GM12878 (cell line): ENCODE data around the gene NR6A1. TPM values are rescaled to one million over a fixed set of nuclear protein-coding genes. Genes with fewer than 3 reads are reported as not detected.

ENCODE experiments used
- ATAC-seq: fragments of 200-7000 bp; cut with Tn5 transposase; 3 replicates; pipeline ENCODE4 v1.9.1; 2020; ENCODE audit warnings: mild to moderate bottlenecking, moderate library complexity
- BruUV-seq: library from RNA; stranded (reverse); fragments of 400-500 nt; replicated peaks from 2 replicates; lab custom pipeline; 2021; lab: Mats Ljungman, UMichigan
- CTCF ChIA-PET: fragments of 300-600 bp; sonication (Branson Sonifier 250); formaldehyde crosslinking; extraction: SDS; loops from one replicate; lab custom pipeline; 2021; ENCODE audit warnings: inconsistent platforms; lab: Yijun Ruan, JAX
- POLR2A ChIA-PET: fragments of 350-600 bp; formaldehyde crosslinking; extraction: SDS; loops from one replicate; lab custom pipeline; 2021; ENCODE audit warnings: inconsistent platforms; lab: Charles Lee
- RAD21 ChIA-PET: fragments of 300-600 bp; sonication (Branson Sonifier 250); formaldehyde crosslinking; loops from one replicate; lab custom pipeline; 2023; ENCODE audit warnings: antibody characterized with exemption; ENCODE audit not compliant: unreplicated experiment; lab: Charles Lee
- SMC1A ChIA-PET: fragments of 300-600 bp; sonication (Branson Sonifier 250); formaldehyde crosslinking; loops from one replicate; lab custom pipeline; 2023; ENCODE audit not compliant: unreplicated experiment, uncharacterized antibody; lab: Charles Lee
- DNase-seq: peaks from one replicate; pipeline ENCODE4 v3.0.0-alpha.2; 2011; ENCODE audit warnings: low read depth, low spot score
- FAIRE-seq: peaks from 3 replicates; lab custom pipeline; 2011; peaks lifted over from hg19 to GRCh38; lab: Jason Lieb, UNC
- H2AFZ ChIP-seq: 2 replicates; pipeline ENCODE4 v1.6.0; 2011; ENCODE audit warnings: low read depth, low read length, control low read depth; ENCODE audit not compliant: control insufficient read depth
- H3K27ac ChIP-seq: 2 replicates; pipeline ENCODE4 v1.5.1; 2011; ENCODE audit warnings: control low read depth; ENCODE audit not compliant: control insufficient read depth, insufficient read depth
- H3K27me3 ChIP-seq, 2 experiments: replicated peaks in 1 of 2; 2 replicates each; pipeline versions ENCODE4 v1.6.0 to v1.6.1; 2011; ENCODE audit warnings: low read length in 1 of 2; ENCODE audit not compliant: control insufficient read depth in 2 of 2, insufficient read depth in 2 of 2
- H3K36me3 ChIP-seq, 2 experiments: 2 replicates each; pipeline ENCODE4 v1.5.1; 2011; ENCODE audit warnings: low read length in 1 of 2; ENCODE audit not compliant: control insufficient read depth in 2 of 2, insufficient read depth in 2 of 2
- H3K4me1 ChIP-seq: 2 replicates; pipeline ENCODE4 v1.6.1; 2011; ENCODE audit warnings: mild to moderate bottlenecking, low read length, moderate library complexity, mixed read lengths; ENCODE audit not compliant: control insufficient read depth, insufficient read depth
- H3K4me2 ChIP-seq: 2 replicates; pipeline ENCODE4 v1.6.0; 2011; ENCODE audit warnings: control low read depth; ENCODE audit not compliant: control insufficient read depth, insufficient read depth
- H3K4me3 ChIP-seq: fragments of 200-600 bp; sonication (generic); 2 replicates; pipeline ENCODE4 v1.5.1; 2016
- H3K79me2 ChIP-seq: 2 replicates; pipeline ENCODE4 v1.6.0; 2011; ENCODE audit warnings: low read length; ENCODE audit not compliant: control insufficient read depth, insufficient read depth
- H3K9ac ChIP-seq: 2 replicates; pipeline ENCODE4 v1.8.0; 2011; ENCODE audit warnings: low read length, control low read depth, mixed read lengths; ENCODE audit not compliant: control insufficient read depth, insufficient read depth
- H3K9me3 ChIP-seq: replicated peaks from 3 replicates; pipeline ENCODE4 v1.5.1; 2011; ENCODE audit warnings: mild to moderate bottlenecking, low read length; ENCODE audit not compliant: control insufficient read depth, insufficient read depth
- H4K20me1 ChIP-seq: 2 replicates; pipeline ENCODE4 v1.6.0; 2011; ENCODE audit not compliant: control insufficient read depth, insufficient read depth
- ASH2L ChIP-seq: fragments of 300-600, 200-600 bp; sonication (generic); IDR thresholded peaks from 2 replicates; pipeline ENCODE4 v1.6.1; 2017; ENCODE audit warnings: low read depth, mild to moderate bottlenecking, borderline replicate concordance
- ELK1 ChIP-seq: IDR thresholded peaks from 2 replicates; pipeline ENCODE4 v1.6.1; 2012; ENCODE audit warnings: low read depth, low read length, improper control_type of control experiment
- FOS ChIP-seq: IDR thresholded peaks from 3 replicates; pipeline ENCODE4 v1.6.1; 2011; ENCODE audit warnings: borderline replicate concordance; ENCODE audit not compliant: insufficient read length; ENCODE audit errors: extremely low read depth
- GABPA ChIP-seq: IDR thresholded peaks from 2 replicates; pipeline ENCODE4 v1.6.1; 2014; ENCODE audit warnings: antibody characterized with exemption, low read depth, mild to moderate bottlenecking, inconsistent platforms
- KAT2A ChIP-seq: conservative IDR thresholded peaks from 2 replicates; pipeline ENCODE4 v1.6.1; 2011; ENCODE audit warnings: low read depth, low read length; ENCODE audit not compliant: control insufficient read depth
- MEF2B ChIP-seq: fragments of 450-650 bp; IDR thresholded peaks from 2 replicates; pipeline ENCODE4 v1.6.1; 2018; ENCODE audit warnings: mild to moderate bottlenecking, moderate library complexity; ENCODE audit not compliant: partially characterized antibody, poor library complexity, severe bottlenecking
- NKRF ChIP-seq: fragments of 450-650 bp; conservative IDR thresholded peaks from 2 replicates; pipeline ENCODE4 v1.6.1; 2017; ENCODE audit warnings: mild to moderate bottlenecking, moderate library complexity
- NR2C2 ChIP-seq: IDR thresholded peaks from 2 replicates; pipeline ENCODE4 v1.6.1; 2011; ENCODE audit warnings: borderline replicate concordance, low read depth; ENCODE audit not compliant: control insufficient read depth, insufficient read length
- SUPT20H ChIP-seq: IDR thresholded peaks from 2 replicates; pipeline ENCODE4 v1.6.1; 2011; ENCODE audit warnings: low read depth, mild to moderate bottlenecking, low read length, moderate library complexity, borderline replicate concordance; ENCODE audit not compliant: control insufficient read depth
- SUZ12 ChIP-seq: fragments of 200-600 bp; sonication (generic); IDR thresholded peaks from one replicate; pipeline ENCODE4 v1.6.1; 2018; ENCODE audit warnings: antibody characterized with exemption, mild to moderate bottlenecking; ENCODE audit not compliant: unreplicated experiment
- TBL1XR1 ChIP-seq: IDR thresholded peaks from 2 replicates; pipeline ENCODE4 v1.6.1; 2012; ENCODE audit warnings: low read depth, low read length, improper control_type of control experiment
- WRNIP1 ChIP-seq: IDR thresholded peaks from 2 replicates; pipeline ENCODE4 v1.6.1; 2011; ENCODE audit warnings: low read depth, low read length, improper control_type of control experiment, borderline replicate concordance
- ZNF687 ChIP-seq: fragments of 450-650 bp; IDR thresholded peaks from 2 replicates; pipeline ENCODE4 v1.6.1; 2017; ENCODE audit warnings: mild to moderate bottlenecking, moderate library complexity
- WGBS: methylation state at CpG from one replicate; pipeline ENCODE4 v1.1.6; 2016; ENCODE audit warnings: low lambda C conversion rate; ENCODE audit not compliant: insufficient replicate concordance, insufficient coverage; ENCODE audit errors: missing lambda C conversion rate; 5-methylcytosine and 5-hydroxymethylcytosine counted together
- in situ Hi-C: fragments of 300-500 bp; cut with MboI; formaldehyde crosslinking; loops from 9 replicates; pipeline ENCODE4 v1.14.3; 2018; ENCODE audit warnings: mixed read lengths
- intact Hi-C: fragments of 100-400 bp; cut with micrococcal nuclease; formaldehyde crosslinking; loops from one replicate; pipeline ENCODE4 v1.14.2; 2022; ENCODE audit not compliant: unreplicated experiment
- polyA plus RNA-seq, 11 experiments: library from polyadenylated mRNA; depleted of rRNA in 4 of 11; unstranded in 6 of 11; stranded (reverse) in 5 of 11; fragments of >200 nt; fragmentation: Nextera tagmentation in 4 of 11; fragmentation: Illumina TruSeq in 1 of 11; extraction: Ambion mirVana in 4 of 11; extraction: Trizol in 1 of 11; gene quantifications; 1 replicate in 1 of 11; 2 replicates in 10 of 11; pipeline versions ENCODE4 v1.2.1 to v1.2.3, GENCODE V29; 2011 to 2016; ENCODE audit warnings: inconsistent platforms in 2 of 11, missing spikeins in 2 of 11, low read depth in 1 of 11
- total RNA-seq, 4 experiments: library from RNA; depleted of rRNA in 3 of 4; stranded (reverse); fragments of >200 nt in 3 of 4; fragmentation: Illumina TruSeq in 1 of 4; extraction: Trizol in 1 of 4; gene quantifications; 2 replicates each; pipeline versions ENCODE4 v1.2.1 to v1.2.3, GENCODE V29; 2013 to 2021

NR6A1 gene
- total and polyA plus RNA-seq, 10 of the 15 experiments (the other 5 are each of a cell fraction or from before 2014, with no cell fraction given), result 1.2 to 9.2 (median 4.6) TPM

- Histone ChIP-seq H3K79me2 (peaks cover 2% of the 10 kb centered on the region; the same call in 1 of the 2 replicates), H4K20me1 (no peaks in the 10 kb centered on the region), H3K36me3 (no peaks in the 10 kb centered on the region; a peak in 1 of 4 replicates), H3K9ac (no peak overlapping the region), H3K9me3 (peaks cover 1% of the 10 kb centered on the region; the same call in 2 of the 3 replicates), H3K27me3 (no peaks in the 10 kb centered on the region), H3K4me3 (no peak overlapping the region), H3K4me2 (no peak overlapping the region), H3K27ac (no peak overlapping the region), H2AFZ (no peak overlapping the region), H3K4me1 (no peaks in the 10 kb centered on the region)
- ChIA-PET POLR2A (no interaction called here), RAD21 (interaction anchor here (0.7 kb wide), 1 partner anchor 80 kb away, joined by 3 read pairs; no protein-coding TSS in a partner anchor), SMC1A (interaction anchor here (0.6 to 1.1 kb wide), 4 partner anchors 12 to 91 kb away, joined by 3 read pairs; no protein-coding TSS in a partner anchor), CTCF (interaction anchor here (0.6 to 3.9 kb wide), 4 partner anchors 14 to 830 kb away, joined by 3 to 26 read pairs (median 6); no protein-coding TSS in a partner anchor)
- FAIRE-seq (no peak), ATAC-seq (no peak), DNase-seq (no peak)
- WGBS, result 85% methylated on average over 5 of the region's 5 CpGs
- BruUV-seq, result no TSS peak
- intact Hi-C loops, result no loop called here
- in situ Hi-C loops, result no loop called here
- TF ChIP-seq WRNIP1 (no peak), FOS (no peak), KAT2A (no peak), ELK1 (no peak), MEF2B (no peak), TBL1XR1 (no peak), ZNF687 (no peak), SUZ12 (no peak), NKRF (no peak), NR2C2 (no peak), SUPT20H (no peak), ASH2L (no peak), GABPA (no peak)
Observed at GRCh38 chr9:124697326-124698200, 73.5 kb downstream of the NR6A1 start.
